ENCODE data around the gene OCIAD2.

- no peak for TF ChIP-seq YY1 (IDR thresholded peaks at IDR 0.05; ENCODE audit: extremely low read depth, insufficient replicate concordance, low read depth, low read length)
- no peak for TF ChIP-seq ZNF274 (IDR thresholded peaks at IDR 0.05; ENCODE audit: low read depth, low read length)
- TF ChIP-seq REST (IDR thresholded peaks at IDR 0.05; ENCODE audit: low read depth), result no peak
- no peak for TF ChIP-seq ZFX (IDR thresholded peaks at IDR 0.05)
- TF ChIP-seq CTCF (IDR thresholded peaks at IDR 0.05 in 2 of 3, conservative IDR thresholded peaks at IDR 0.05 in 1 of 3; ENCODE audit: borderline replicate concordance in 1 of 3, insufficient read depth in 1 of 3, low read depth in 2 of 3, low read length in 2 of 3), result no peak
- no peak for TF ChIP-seq POLR2A (IDR thresholded peaks at IDR 0.05; ENCODE audit: borderline replicate concordance, extremely low read depth, insufficient read depth, insufficient read length)
- TF ChIP-seq CEBPB (IDR thresholded peaks at IDR 0.05; ENCODE audit: low read depth), result no peak
- no peak for TF ChIP-seq RAD21 (IDR thresholded peaks at IDR 0.05; ENCODE audit: low read depth)
Measured at GRCh38 chr4:48938831-48939230, 32.3 kb upstream of the OCIAD2 start.
